HUDEP-2 (cell line): ENCODE data around the gene H6PD.

ENCODE experiments used
- DNase-seq, 76 experiments: peaks; one replicate each; lab custom pipeline; 2025; ENCODE audit not compliant: unreplicated experiment in 76 of 76; lab: John Stamatoyannopoulos, UW

Gene H6PD

GRCh38 chr1:9271861-9272595, 37.5 kb downstream of the H6PD start:
- no peak for DNase-seq

DNA sequence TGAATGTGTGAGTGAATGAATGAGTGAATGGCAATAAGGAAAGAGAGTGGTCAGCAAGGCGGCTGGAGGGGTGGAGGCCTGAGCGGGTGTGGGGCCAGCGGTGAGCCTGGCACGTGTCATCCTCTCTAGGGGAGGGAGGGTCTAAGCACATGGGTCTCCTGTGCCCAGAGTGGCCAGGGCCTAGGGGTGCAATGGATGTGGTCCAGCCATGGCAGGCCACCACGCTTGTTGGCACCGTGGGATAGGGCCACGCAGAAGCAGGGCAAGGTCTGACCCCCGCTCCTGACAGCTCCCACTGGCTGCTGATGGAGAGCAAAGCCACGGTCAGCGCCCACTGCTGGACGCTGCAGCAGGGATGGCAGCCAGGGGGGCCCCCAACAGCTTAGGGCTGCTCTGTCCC, 38.6 kb downstream of the H6PD start:
- DNase-seq = no peak

DNA sequence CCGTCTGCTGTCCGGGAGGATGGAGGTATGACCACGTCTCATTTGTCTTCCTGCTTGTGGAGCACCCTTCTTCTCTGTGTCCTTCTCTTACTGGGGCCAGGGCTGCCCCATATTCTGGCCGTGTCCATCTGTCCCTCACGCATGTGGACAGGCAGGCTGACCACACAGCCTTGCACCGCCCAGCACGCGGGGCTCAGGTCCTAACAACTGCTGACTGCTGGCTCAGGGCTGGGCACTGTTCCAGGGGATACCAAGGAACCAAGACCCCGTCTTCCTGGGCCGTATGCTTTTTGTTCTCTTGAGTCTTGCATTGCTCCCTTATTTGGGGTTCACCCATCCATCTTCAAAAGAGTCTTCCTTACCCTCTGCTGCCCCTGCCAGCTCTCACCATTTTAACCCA, 40.6 kb downstream of the H6PD start:
- no peak for DNase-seq

- DNase-seq = peak in 70 of 76 experiments; percentile 4 to 85 (median 64)
These were observed 41.0 kb downstream of the H6PD start for GRCh38 chr1:9275567-9276034.

GRCh38 chr1:9278116-9278515, 43.5 kb downstream of the H6PD start:
- DNase-seq = no peak

GRCh38 chr1:9278585-9279153, 44.1 kb downstream of the H6PD start:
- no peak for DNase-seq

DNA sequence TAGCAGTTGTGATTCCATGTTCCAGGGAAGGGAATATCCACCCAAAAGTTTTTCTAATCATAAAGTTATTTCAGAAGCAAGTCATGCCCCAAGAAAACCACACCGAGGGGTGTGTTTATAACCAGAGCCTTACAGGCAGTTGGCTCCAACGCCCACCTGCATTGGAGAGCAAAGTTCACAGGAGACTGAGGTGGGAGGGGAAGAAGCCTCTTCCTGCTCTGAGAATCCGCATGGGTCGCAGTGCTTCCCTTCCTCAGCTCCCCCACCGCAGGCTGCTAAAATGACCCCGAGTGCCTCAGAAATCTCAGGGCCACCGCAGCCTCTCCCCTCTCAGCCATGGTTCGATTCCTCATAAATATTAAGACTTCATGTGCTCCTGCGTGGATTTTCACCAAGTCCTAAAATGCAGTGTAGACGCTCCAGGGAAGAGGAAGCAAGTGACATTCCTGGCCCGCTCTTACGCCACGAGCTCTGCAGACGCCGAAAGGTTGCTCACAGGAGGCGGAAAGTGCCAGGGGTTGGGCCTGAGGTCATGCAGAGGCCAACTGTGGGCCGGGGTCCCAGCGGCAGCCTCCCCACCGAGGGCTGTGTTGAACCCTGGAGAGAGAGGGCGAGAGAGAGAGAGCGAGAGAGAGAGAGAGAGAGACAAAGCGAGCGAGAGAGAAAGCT, 44.7 kb downstream of the H6PD start:
- no peak for DNase-seq

GRCh38 chr1:9280015-9280860, 45.7 kb downstream of the H6PD start:
- peak in 57 of 76 experiments; percentile 7 to 74 (median 35) for DNase-seq

DNA sequence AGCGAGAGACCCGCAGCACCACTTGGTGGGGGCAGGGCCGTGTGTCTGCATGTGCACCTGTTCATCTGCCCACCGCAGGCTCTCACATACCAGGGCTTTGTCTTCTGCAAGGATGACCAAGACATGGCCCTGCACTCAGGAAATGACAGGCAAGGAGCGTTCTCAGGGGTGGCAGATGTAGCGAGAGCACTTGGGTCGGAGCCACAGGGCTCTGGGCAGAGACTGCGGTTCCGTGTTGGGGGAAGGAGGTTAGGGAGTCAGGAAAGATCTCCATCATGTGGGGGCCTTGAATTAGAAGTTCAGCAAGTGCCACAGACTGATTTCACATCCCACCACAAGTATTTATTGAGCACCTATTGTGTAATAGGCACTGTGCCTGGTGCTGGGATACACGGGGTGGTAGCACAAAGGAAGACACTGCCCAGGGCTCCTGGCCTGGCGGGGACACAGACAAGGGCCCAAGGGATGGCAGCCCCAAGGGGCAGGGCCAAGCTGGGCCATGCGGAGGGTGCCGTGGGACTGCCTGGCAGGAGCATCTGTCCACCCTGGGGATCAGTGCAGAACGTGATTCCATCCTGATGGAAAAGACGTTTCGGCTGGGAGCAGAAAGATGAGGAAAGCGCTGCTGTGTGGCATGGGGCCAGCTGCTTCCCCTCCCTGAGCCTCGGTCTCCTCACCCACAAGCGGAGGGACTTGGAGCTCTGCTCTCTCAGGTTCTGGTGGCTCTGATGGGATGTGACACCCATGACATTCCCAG, 46.7 kb downstream of the H6PD start:
- DNase-seq = no peak

GRCh38 chr1:9281908-9282695, 47.5 kb downstream of the H6PD start:
- DNase-seq = no peak

- no peak for DNase-seq
These were observed 48.1 kb downstream of the H6PD start for GRCh38 chr1:9282696-9282955.

DNA sequence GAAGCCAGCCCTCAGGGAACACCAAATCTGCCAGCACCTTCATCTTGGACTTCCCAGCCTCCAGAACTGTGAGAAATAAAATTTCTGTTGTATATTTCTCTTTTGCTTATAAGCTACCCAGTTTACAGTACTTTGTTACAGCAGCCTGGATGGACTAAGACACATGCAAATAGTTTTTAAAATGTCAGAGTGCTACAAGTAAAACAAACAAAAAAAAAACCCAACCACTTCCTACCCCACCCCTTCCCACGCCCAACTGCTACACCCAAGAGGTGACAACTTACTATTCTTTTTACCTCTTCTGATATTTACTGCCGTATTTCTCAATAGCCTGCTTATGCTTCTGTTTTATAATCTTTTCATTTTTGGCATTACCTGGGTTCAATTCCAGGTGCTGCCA, 49.5 kb downstream of the H6PD start:
- no peak for DNase-seq

DNA sequence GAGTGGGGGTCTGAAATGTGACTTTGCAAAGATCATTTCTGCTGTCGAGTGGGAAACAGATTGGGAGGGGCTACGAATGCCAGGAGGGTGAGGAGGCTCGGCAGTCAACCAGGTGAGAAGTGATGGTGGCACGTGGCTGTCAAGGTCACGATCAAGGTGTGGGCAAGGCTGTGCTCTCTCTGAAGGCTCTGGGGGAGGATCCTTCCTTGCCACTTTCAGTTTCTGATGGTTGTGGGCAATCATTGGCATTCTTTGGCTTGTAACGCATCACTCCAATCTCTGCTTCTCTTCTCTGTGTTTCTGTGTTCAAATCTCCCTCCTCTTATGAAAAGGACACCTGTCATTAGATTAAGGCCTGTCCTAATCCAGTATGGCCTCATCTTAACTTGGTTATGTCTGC, 52.0 kb downstream of the H6PD start:
- DNase-seq = no peak

GRCh38 chr1:9289090-9289534, 54.5 kb downstream of the H6PD start:
- DNase-seq = peak in 56 of 76 experiments; percentile 4 to 76 (median 44)

GRCh38 chr1:9289711-9290485, 55.3 kb downstream of the H6PD start:
- DNase-seq = peak in 1 of 76 experiments; percentile 6

DNA sequence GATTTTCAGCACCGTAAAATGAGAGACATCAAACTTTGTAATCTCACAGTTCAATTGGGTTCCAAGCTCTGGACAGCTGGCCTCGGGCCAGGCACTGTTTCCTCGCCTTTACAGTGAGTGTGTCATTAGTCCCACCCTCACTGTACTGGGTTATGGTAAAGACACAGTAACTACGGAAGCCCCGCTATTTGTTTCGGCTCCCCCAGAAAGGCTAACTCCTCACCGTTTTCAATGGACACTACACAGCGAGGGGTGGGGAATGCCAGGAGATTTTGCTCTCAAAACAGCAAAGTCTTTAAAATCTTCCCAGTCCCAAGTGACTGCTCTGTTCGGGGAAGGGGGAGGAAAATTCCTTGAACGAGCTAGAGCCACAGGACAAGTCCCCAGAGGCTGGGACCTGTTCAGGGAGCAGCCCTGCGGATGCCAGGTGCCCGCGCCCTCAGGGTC, 57.4 kb downstream of the H6PD start:
- peak in 1 of 76 experiments; percentile 1 for DNase-seq

DNA sequence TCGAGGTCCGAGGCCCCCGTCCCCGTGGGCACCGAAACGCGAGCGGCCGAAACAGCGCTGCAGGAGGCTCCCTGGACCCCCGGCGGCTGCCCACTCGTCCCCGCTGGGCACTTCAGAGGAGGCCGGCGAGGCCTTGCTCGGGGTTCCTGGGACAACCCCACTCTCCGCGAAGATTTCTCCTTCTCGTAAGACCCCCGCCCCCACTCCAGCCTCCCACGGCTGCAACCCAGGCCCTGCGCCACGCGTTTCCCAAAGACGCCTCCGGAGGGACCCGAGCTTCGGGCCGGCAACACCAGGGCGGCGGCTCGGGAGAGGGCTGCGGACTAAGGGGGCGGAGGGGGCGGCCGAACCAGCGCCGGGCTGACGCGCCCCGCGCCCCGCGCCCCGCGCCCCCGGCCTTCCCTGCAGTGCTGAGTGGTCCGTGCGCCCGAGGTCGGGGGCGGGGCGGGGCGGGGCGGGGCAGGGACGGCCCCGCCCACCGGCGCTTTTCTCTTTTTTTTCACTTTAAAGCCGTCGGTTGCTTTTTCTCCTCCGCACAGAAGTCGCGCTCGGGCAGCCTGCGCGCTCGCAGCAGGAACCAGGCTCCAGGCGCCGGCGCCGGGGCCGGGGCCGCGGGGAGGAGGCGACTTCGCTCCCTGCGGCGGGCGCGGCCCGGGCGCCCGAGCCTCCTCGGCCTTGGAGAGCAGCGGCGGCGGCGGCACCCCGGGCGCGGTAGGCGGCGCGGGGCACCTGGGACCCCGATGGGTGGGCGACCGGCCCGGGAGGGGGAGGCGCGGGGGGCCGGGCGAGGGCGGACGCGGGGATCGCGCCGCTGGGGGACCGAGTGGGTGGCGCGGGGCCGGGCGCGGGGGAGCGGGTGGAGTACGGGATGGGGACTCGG, 58.0 kb downstream of the H6PD start, which contains the start of gene SPSB1:
Gene SPSB1, plus strand, starts transcription at position 534 of the 880 bp plus-strand sequence. CDS start 62,998 bp downstream, outside the sequence.
- DNase-seq = peak in 24 of 76 experiments; percentile 0 to 34 (median 16)

DNA sequence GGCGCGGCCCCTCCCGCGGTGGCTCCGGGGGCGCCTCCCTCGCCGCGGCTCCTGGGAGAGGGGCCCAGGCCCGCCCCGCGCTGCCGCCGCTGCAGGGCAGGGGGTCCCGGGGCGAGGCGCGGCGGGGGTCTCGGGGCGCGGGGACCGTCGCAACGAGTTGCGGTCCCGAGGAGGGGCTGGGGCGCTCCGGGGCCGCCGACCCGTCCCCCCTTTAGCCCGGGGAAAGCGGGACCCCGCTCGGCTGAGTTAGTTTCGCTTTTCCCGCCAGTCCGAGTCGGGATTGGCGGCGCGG, 58.6 kb downstream of the H6PD start:
- DNase-seq = no peak
